ENCODE measurements around the gene FBXL17.

DNA sequence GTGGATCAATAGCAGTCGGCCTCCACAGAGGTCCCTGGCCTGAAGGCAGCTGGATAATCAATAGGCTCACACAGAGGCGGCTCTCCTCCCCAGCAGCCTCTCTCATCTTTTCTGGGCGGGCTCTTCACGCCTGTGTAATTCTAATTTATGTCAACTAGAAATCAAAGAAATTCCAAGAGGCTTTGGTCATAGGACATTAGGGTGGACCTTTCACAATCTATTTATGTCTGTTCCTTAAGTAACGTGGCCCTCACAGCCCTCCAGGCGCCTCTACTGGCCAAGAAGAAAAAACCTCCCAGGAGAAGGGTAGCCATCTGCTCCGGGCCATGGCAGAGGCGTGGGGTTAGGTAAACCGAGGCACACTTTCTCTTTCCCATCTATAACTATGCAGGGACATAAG is 506.1 kb downstream of the FBXL17 start:
- TF ChIP-seq FOS (IDR thresholded peaks at IDR 0.05; ENCODE audit: extremely low read depth, insufficient read length) = no peak
- TF ChIP-seq, protein P1, sequence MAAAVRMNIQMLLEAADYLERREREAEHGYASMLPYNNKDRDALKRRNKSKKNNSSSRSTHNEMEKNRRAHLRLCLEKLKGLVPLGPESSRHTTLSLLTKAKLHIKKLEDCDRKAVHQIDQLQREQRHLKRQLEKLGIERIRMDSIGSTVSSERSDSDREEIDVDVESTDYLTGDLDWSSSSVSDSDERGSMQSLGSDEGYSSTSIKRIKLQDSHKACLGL (CRISPR knock-in tag; IDR thresholded peaks at IDR 0.05; ENCODE audit: borderline replicate concordance, poor library complexity, severe bottlenecking) = no peak

Data from K562 (cell line).